Activated CD8-positive, alpha-beta T cell treated with anti-CD3 and anti-CD28 coated beads, Interleukin-2, amount 10 ng/mL, durations not matched to agents 7 days and 5 days (primary cell): ENCODE results near the gene LRRC4C. TPM values are rescaled to one million over a fixed set of nuclear protein-coding genes. Genes with fewer than 3 reads are reported as not detected.
"Not testable (repeated sequence)": the region's sequence is repeated elsewhere in the genome, so short reads cannot be mapped to it uniquely, and the experiment has no call there.

ENCODE experiments used
- ATAC-seq: fragments of 150-1000 bp; cut with Tn5 transposase; one replicate; pipeline ENCODE4 v1.10.0; 2021; ENCODE audit warnings: moderate library complexity
- CTCF ChIA-PET: fragments of 350-600 bp; sonication (Branson Sonifier 250); formaldehyde crosslinking; loops from one replicate; lab custom pipeline; 2021; ENCODE audit warnings: antibody characterized with exemption; lab: Charles Lee
- POLR2A ChIA-PET: fragments of 350-600 bp; sonication (Branson Sonifier 250); formaldehyde crosslinking; loops from one replicate; lab custom pipeline; 2021; ENCODE audit warnings: antibody characterized with exemption; lab: Charles Lee
- DNase-seq: peaks from one replicate; pipeline ENCODE4 v3.0.0-alpha.2; 2020
- H3K27ac Mint-ChIP-seq: one replicate; pipeline ENCODE4 v1.8.0; 2021; ENCODE audit warnings: mild to moderate bottlenecking, mixed read lengths
- H3K27me3 Mint-ChIP-seq: one replicate; pipeline ENCODE4 v1.8.0; 2021; ENCODE audit warnings: low read depth, mixed read lengths
- H3K36me3 Mint-ChIP-seq: one replicate; pipeline ENCODE4 v1.8.0; 2021; ENCODE audit warnings: low read depth, mixed read lengths
- H3K4me1 Mint-ChIP-seq: one replicate; pipeline ENCODE4 v1.8.0; 2021; ENCODE audit warnings: low read depth, mixed read lengths
- H3K4me3 Mint-ChIP-seq: one replicate; pipeline ENCODE4 v1.8.0; 2021; ENCODE audit warnings: mild to moderate bottlenecking, mixed read lengths
- H3K9me3 Mint-ChIP-seq: one replicate; pipeline ENCODE4 v1.8.0; 2022; ENCODE audit warnings: mixed read lengths; ENCODE audit not compliant: insufficient read depth
- total RNA-seq, 2 experiments: library from RNA; stranded (reverse); gene quantifications; one replicate each; pipeline ENCODE4 v1.2.3, GENCODE V29; 2021

LRRC4C gene
- total RNA-seq, 2 experiments from 2014 or later = not detected

GRCh38 chr11:40544162-40544561, 915.3 kb downstream of the LRRC4C start:
- no peaks in the 10 kb centered on the region for H3K4me1 Mint-ChIP-seq
- CTCF ChIA-PET = no interaction called here

GRCh38 chr11:40542821-40543220, 916.6 kb downstream of the LRRC4C start:
- ChIA-PET CTCF (no interaction called here), POLR2A (no interaction called here)
- H3K27ac Mint-ChIP-seq = no peak overlapping the region

More at GRCh38 chr11:40544162-40544561, 915.3 kb downstream of the LRRC4C start:
- Mint-ChIP-seq H3K27ac (no peak overlapping the region), H3K9me3 (peaks cover 29% of the 10 kb centered on the region), H3K27me3 (no peaks in the 10 kb centered on the region), H3K4me3 (no peak overlapping the region), H3K36me3 (no peaks in the 10 kb centered on the region)
- ATAC-seq (no peak), DNase-seq (no peak)
- POLR2A ChIA-PET = no interaction called here

GRCh38 chr11:40537734-40538133, 921.7 kb downstream of the LRRC4C start:
- Mint-ChIP-seq H3K4me3 (no peak overlapping the region), H3K9me3 (peaks cover 26% of the 10 kb centered on the region), H3K27ac (no peak overlapping the region), H3K4me1 (no peaks in the 10 kb centered on the region), H3K27me3 (no peaks in the 10 kb centered on the region), H3K36me3 (no peaks in the 10 kb centered on the region)
- no peak for ATAC-seq
- ChIA-PET POLR2A (no interaction called here), CTCF (no interaction called here)
- no peak for DNase-seq

More at GRCh38 chr11:40542821-40543220, 916.6 kb downstream of the LRRC4C start:
- Mint-ChIP-seq H3K27me3 (no peaks in the 10 kb centered on the region), H3K4me3 (no peak overlapping the region), H3K4me1 (no peaks in the 10 kb centered on the region), H3K9me3 (peaks cover 29% of the 10 kb centered on the region), H3K36me3 (no peaks in the 10 kb centered on the region)
- no peak for ATAC-seq
- no peak for DNase-seq

- DNase-seq, CTCF ChIA-PET, H3K36me3 Mint-ChIP-seq, H3K4me3 Mint-ChIP-seq, POLR2A ChIA-PET, ATAC-seq, H3K27me3 Mint-ChIP-seq, H3K4me1 Mint-ChIP-seq, H3K27ac Mint-ChIP-seq: not testable (repeated sequence)
- H3K9me3 Mint-ChIP-seq = peaks cover 11% of the 10 kb centered on the region
These were observed 937.4 kb downstream of the LRRC4C start for GRCh38 chr11:40522080-40522479.

GRCh38 chr11:40517122-40517521, 942.3 kb downstream of the LRRC4C start:
- Mint-ChIP-seq H3K27ac (no peak overlapping the region), H3K27me3 (no peaks in the 10 kb centered on the region), H3K9me3 (peaks cover 10% of the 10 kb centered on the region), H3K36me3 (no peaks in the 10 kb centered on the region), H3K4me1 (no peaks in the 10 kb centered on the region), H3K4me3 (no peak overlapping the region)
- CTCF ChIA-PET = no interaction called here
- POLR2A ChIA-PET = no interaction called here
- no peak for ATAC-seq
- DNase-seq = no peak

GRCh38 chr11:40514124-40514523, 945.3 kb downstream of the LRRC4C start:
- Mint-ChIP-seq H3K4me3 (no peak overlapping the region), H3K27ac (no peak overlapping the region), H3K27me3 (no peaks in the 10 kb centered on the region), H3K36me3 (no peaks in the 10 kb centered on the region), H3K9me3 (peaks cover 20% of the 10 kb centered on the region), H3K4me1 (no peaks in the 10 kb centered on the region)
- CTCF ChIA-PET = no interaction called here
- DNase-seq (no peak), ATAC-seq (no peak)
- POLR2A ChIA-PET = no interaction called here

GRCh38 chr11:40513281-40513680, 946.2 kb downstream of the LRRC4C start:
- POLR2A ChIA-PET = no interaction called here
- Mint-ChIP-seq H3K27me3 (no peaks in the 10 kb centered on the region), H3K4me3 (no peak overlapping the region), H3K9me3 (peaks cover 20% of the 10 kb centered on the region), H3K27ac (no peak overlapping the region), H3K36me3 (no peaks in the 10 kb centered on the region), H3K4me1 (no peaks in the 10 kb centered on the region)
- ATAC-seq (no peak), DNase-seq (no peak)
- CTCF ChIA-PET = no interaction called here

- no peak overlapping the region for H3K4me3 Mint-ChIP-seq
- H3K27ac Mint-ChIP-seq = no peak overlapping the region
- POLR2A ChIA-PET = no interaction called here
- no peaks in the 10 kb centered on the region for H3K4me1 Mint-ChIP-seq
- H3K27me3 Mint-ChIP-seq = no peaks in the 10 kb centered on the region
- DNase-seq (no peak), ATAC-seq (no peak)
- H3K9me3 Mint-ChIP-seq = peaks cover 32% of the 10 kb centered on the region
- H3K36me3 Mint-ChIP-seq = no peaks in the 10 kb centered on the region
- CTCF ChIA-PET = no interaction called here
These were observed 951.1 kb downstream of the LRRC4C start for GRCh38 chr11:40508303-40508702.

GRCh38 chr11:40506226-40506625, 953.2 kb downstream of the LRRC4C start:
- no peaks in the 10 kb centered on the region for H3K36me3 Mint-ChIP-seq
- no peak overlapping the region for H3K27ac Mint-ChIP-seq
- no peaks in the 10 kb centered on the region for H3K4me1 Mint-ChIP-seq
- ChIA-PET CTCF (no interaction called here), POLR2A (no interaction called here)
- no peak for DNase-seq
- H3K4me3 Mint-ChIP-seq = no peak overlapping the region
- peaks cover 37% of the 10 kb centered on the region for H3K9me3 Mint-ChIP-seq
- no peaks in the 10 kb centered on the region for H3K27me3 Mint-ChIP-seq
- no peak for ATAC-seq

GRCh38 chr11:40491341-40491740, 968.1 kb downstream of the LRRC4C start:
- no peaks in the 10 kb centered on the region for H3K36me3 Mint-ChIP-seq
- DNase-seq = no peak
- ChIA-PET CTCF (no interaction called here), POLR2A (no interaction called here)
- H3K27me3 Mint-ChIP-seq = no peaks in the 10 kb centered on the region
- H3K4me3 Mint-ChIP-seq = no peak overlapping the region
- no peak overlapping the region for H3K27ac Mint-ChIP-seq
- H3K9me3 Mint-ChIP-seq = peaks cover 28% of the 10 kb centered on the region
- no peaks in the 10 kb centered on the region for H3K4me1 Mint-ChIP-seq
- ATAC-seq = no peak

- ATAC-seq = no peak
- no peaks in the 10 kb centered on the region for H3K27me3 Mint-ChIP-seq
- H3K36me3 Mint-ChIP-seq = no peaks in the 10 kb centered on the region
- no peak overlapping the region for H3K27ac Mint-ChIP-seq
- no peak overlapping the region for H3K4me3 Mint-ChIP-seq
- no peaks in the 10 kb centered on the region for H3K4me1 Mint-ChIP-seq
- ChIA-PET CTCF (no interaction called here), POLR2A (no interaction called here)
- H3K9me3 Mint-ChIP-seq = peaks cover 12% of the 10 kb centered on the region
- no peak for DNase-seq
These were observed 991.7 kb downstream of the LRRC4C start for GRCh38 chr11:40467771-40468170.

GRCh38 chr11:40445391-40445790, 1014.1 kb downstream of the LRRC4C start:
- Mint-ChIP-seq H3K27me3 (no peaks in the 10 kb centered on the region), H3K4me1 (no peaks in the 10 kb centered on the region), H3K4me3 (no peak overlapping the region), H3K27ac (no peak overlapping the region), H3K36me3 (no peaks in the 10 kb centered on the region), H3K9me3 (peaks cover 27% of the 10 kb centered on the region)
- ChIA-PET CTCF (no interaction called here), POLR2A (no interaction called here)
- ATAC-seq = no peak
- no peak for DNase-seq

- Mint-ChIP-seq H3K9me3 (peaks cover 31% of the 10 kb centered on the region), H3K4me3 (no peak overlapping the region), H3K4me1 (no peaks in the 10 kb centered on the region), H3K27me3 (no peaks in the 10 kb centered on the region), H3K36me3 (no peaks in the 10 kb centered on the region), H3K27ac (no peak overlapping the region)
- ATAC-seq (no peak), DNase-seq (no peak)
- ChIA-PET POLR2A (no interaction called here), CTCF (no interaction called here)
These were observed 1015.3 kb downstream of the LRRC4C start for GRCh38 chr11:40444151-40444550.
